ENCODE measurements around the gene B3GALNT2. TPM values are rescaled to one million over a fixed set of nuclear protein-coding genes. Genes with fewer than 3 reads are reported as not detected.
A peak's percentile ranks its signal among the peaks of the same experiment; 100 is the strongest.

B3GALNT2 gene
- total RNA-seq, 2 experiments from 2014 or later: 10.7 to 13.1 TPM

DNA sequence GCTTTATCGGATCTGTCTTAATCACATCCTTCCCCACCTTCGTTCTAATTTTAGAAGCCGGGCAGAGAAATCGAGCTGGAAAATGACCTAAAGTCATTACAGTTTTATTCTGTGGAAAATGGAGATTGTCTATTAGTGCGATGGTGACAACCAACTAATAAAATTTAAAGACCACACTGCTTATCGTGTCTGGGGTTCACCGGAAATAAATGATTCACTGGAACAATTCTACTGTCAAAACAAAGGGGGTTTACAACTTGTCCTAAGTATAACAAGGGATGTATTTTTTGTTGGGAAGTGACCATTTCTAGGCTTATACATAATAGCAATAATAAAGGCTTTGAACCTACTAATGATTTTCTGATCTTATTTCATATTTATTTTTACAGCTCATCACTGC is 55.6 kb downstream of the B3GALNT2 start:
- Mint-ChIP-seq H3K27me3 (no peaks in the 10 kb centered on the region), H3K36me3 (ENCODE audit: low read depth) (peaks cover 7% of the 10 kb centered on the region), H3K4me1 (ENCODE audit: low read depth) (no peaks in the 10 kb centered on the region), H3K27ac (no peak overlapping the region), H3K4me3 (no peak overlapping the region), H3K9me3 (no peaks in the 10 kb centered on the region)
- ATAC-seq (no peak), DNase-seq (no peak)
- POLR2A ChIA-PET: no interaction called here
- TF ChIP-seq, protein P1, sequence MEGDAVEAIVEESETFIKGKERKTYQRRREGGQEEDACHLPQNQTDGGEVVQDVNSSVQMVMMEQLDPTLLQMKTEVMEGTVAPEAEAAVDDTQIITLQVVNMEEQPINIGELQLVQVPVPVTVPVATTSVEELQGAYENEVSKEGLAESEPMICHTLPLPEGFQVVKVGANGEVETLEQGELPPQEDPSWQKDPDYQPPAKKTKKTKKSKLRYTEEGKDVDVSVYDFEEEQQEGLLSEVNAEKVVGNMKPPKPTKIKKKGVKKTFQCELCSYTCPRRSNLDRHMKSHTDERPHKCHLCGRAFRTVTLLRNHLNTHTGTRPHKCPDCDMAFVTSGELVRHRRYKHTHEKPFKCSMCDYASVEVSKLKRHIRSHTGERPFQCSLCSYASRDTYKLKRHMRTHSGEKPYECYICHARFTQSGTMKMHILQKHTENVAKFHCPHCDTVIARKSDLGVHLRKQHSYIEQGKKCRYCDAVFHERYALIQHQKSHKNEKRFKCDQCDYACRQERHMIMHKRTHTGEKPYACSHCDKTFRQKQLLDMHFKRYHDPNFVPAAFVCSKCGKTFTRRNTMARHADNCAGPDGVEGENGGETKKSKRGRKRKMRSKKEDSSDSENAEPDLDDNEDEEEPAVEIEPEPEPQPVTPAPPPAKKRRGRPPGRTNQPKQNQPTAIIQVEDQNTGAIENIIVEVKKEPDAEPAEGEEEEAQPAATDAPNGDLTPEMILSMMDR (IDR thresholded peaks at IDR 0.05): no peak
- intact Hi-C loops (cut with micrococcal nuclease): no loop called here
- CTCF ChIA-PET: interaction anchor here (0.9 kb wide), 1 partner anchor 32 kb away, joined by 3 read pairs; no protein-coding TSS in a partner anchor

DNA sequence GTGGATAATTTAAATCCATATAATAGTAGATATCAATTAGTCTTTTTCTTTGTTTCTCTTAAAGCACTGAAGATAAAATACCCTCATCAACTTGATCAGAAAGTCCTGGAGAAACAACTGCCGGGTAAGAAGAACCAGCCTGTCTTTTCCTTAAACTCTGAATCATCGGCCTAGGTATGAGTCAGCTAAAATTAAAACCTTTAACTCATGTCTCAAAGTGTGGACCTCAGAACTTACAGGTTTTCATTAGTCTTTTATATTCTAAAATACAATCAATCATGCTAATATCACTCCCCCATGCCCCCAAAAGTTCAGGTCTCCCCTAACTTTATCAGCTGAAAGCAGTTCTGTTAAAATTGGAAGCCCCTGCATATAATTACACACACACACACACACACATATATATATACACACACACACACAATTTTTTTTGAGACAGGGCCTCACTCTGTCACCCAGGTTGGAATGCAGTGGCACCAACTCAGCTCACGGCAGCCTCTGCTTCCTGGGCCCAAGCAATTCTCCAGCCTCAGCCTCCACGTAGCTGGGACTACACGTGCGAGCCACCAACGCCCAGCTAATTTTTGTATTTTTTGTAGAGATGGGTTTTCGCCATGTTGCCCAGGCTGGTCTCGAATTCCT is 61.3 kb downstream of the B3GALNT2 start:
- intact Hi-C loops (cut with micrococcal nuclease): no loop called here
- peaks cover 12% of the 10 kb centered on the region for H3K36me3 Mint-ChIP-seq (ENCODE audit: low read depth)
- H3K9me3 Mint-ChIP-seq: no peaks in the 10 kb centered on the region
- no peak for ATAC-seq
- POLR2A ChIA-PET: interaction anchor here (1.2 kb wide), 1 partner anchor 10 kb away, joined by 3 read pairs; no protein-coding TSS in a partner anchor
- TF ChIP-seq, protein P1 (IDR thresholded peaks at IDR 0.05): no peak
- H3K27ac Mint-ChIP-seq: peak overlapping the region; percentile 39
- CTCF ChIA-PET: interaction anchor here (0.8 to 1.4 kb wide), 4 partner anchors 11 to 71 kb away, joined by 3 to 5 read pairs (median 4); no protein-coding TSS in a partner anchor
- H3K4me3 Mint-ChIP-seq: no peak overlapping the region
- no peak for DNase-seq
- H3K4me1 Mint-ChIP-seq (ENCODE audit: low read depth): no peaks in the 10 kb centered on the region
- no peaks in the 10 kb centered on the region for H3K27me3 Mint-ChIP-seq

DNA sequence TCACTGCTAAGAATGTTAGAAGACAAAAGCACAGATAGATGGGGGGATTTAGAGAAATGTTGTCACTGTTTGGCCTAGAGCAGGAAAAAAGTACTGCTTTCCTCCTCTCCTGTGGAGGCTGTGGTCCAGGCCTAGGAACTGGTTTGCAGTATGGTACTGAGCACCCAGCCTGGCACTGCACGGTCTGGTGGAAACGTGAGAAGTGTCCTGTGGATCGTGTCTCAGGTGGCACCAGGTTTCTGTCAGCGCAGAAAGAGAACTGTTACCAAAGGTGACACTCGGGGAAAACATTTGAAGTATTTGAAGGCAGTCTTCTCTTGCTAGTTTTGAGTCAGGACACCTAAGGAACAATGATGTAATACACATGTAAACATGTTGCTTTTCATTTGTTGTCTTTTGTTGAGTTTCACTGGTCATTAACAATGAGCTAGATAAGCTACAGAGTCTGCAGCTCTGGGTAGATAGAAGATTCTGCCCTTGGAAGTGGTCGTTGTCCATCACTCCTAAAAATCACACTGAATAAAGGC is 63.0 kb downstream of the B3GALNT2 start:
- POLR2A ChIA-PET: no interaction called here
- intact Hi-C loops (cut with micrococcal nuclease): no loop called here
- CTCF ChIA-PET: interaction anchor here (1.5 kb wide), 1 partner anchor 24 kb away, joined by 6 read pairs; no protein-coding TSS in a partner anchor
- H3K4me3 Mint-ChIP-seq: no peak overlapping the region
- H3K27me3 Mint-ChIP-seq: no peaks in the 10 kb centered on the region
- ATAC-seq: no peak
- no peaks in the 10 kb centered on the region for H3K4me1 Mint-ChIP-seq (ENCODE audit: low read depth)
- no peak for DNase-seq
- peak overlapping the region; percentile 21 for H3K27ac Mint-ChIP-seq
- TF ChIP-seq, protein P1 (IDR thresholded peaks at IDR 0.05): no peak
- peaks cover 18% of the 10 kb centered on the region for H3K36me3 Mint-ChIP-seq (ENCODE audit: low read depth)
- no peaks in the 10 kb centered on the region for H3K9me3 Mint-ChIP-seq

DNA sequence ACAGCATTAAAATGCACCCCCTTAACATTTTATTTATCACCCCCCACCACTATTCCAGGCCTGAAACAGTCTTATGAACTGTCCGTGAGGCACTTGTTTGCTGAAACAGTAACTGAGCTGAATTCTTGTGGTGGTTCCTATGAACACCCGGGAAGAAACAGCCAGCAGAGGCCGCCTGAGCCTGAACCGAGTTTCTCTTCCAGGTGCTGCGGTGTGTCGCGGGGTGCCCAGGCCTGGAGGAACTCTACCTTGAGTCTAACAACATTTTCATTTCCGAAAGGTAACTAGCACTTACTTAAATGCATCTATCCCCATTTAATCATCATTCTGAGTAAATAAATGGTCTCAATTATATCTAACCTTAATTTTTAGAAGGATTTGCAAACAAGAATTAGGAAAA is 70.3 kb downstream of the B3GALNT2 start:
- H3K27ac Mint-ChIP-seq: no peak overlapping the region
- intact Hi-C loops (cut with micrococcal nuclease): no loop called here
- H3K36me3 Mint-ChIP-seq (ENCODE audit: low read depth): peaks cover 21% of the 10 kb centered on the region
- no peak for DNase-seq
- no peak for ATAC-seq
- H3K9me3 Mint-ChIP-seq: no peaks in the 10 kb centered on the region
- ChIA-PET CTCF (interaction anchor here (1.3 kb wide), 1 partner anchor 17 kb away, joined by 3 read pairs; no protein-coding TSS in a partner anchor), POLR2A (no interaction called here)
- TF ChIP-seq, protein P1 (IDR thresholded peaks at IDR 0.05): no peak
- H3K27me3 Mint-ChIP-seq: no peaks in the 10 kb centered on the region
- H3K4me3 Mint-ChIP-seq: no peak overlapping the region
- no peaks in the 10 kb centered on the region for H3K4me1 Mint-ChIP-seq (ENCODE audit: low read depth)

DNA sequence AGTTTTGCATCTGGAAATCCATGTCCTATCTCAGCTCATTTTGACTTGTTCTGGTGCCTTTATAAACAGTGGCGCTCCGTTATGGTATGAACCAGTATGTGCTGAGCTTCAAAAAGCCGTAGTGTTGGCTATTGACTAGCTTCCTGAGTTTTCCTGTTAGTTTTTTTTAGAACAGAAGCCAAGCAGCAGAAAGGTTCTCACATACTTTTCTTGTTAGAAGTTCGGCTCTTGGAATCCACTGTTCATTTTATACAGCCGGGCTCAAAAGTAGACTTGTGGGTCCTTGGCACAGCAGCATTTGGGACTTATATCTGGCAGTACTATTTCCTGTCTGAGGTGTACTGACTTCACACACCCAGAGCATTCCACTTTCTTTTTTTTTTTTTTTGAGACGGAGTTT is 73.3 kb downstream of the B3GALNT2 start:
- ATAC-seq: no peak
- CTCF ChIA-PET: interaction anchor here (1.0 kb wide), 1 partner anchor 14 kb away, joined by 4 read pairs; no protein-coding TSS in a partner anchor
- H3K9me3 Mint-ChIP-seq: no peaks in the 10 kb centered on the region
- intact Hi-C loops (cut with micrococcal nuclease): no loop called here
- POLR2A ChIA-PET: no interaction called here
- TF ChIP-seq, protein P1 (IDR thresholded peaks at IDR 0.05): no peak
- DNase-seq: no peak
- H3K27ac Mint-ChIP-seq: no peak overlapping the region
- H3K4me1 Mint-ChIP-seq (ENCODE audit: low read depth): no peaks in the 10 kb centered on the region
- H3K4me3 Mint-ChIP-seq: no peak overlapping the region
- H3K27me3 Mint-ChIP-seq: no peaks in the 10 kb centered on the region
- peaks cover 10% of the 10 kb centered on the region for H3K36me3 Mint-ChIP-seq (ENCODE audit: low read depth)

Measured in activated CD8-positive, alpha-beta T cell treated with anti-CD3 and anti-CD28 coated beads for 36 hours (primary cell).